GM12891 (cell line): ENCODE data around the gene BTBD9.

Experiments
- DNase-seq: peaks from one replicate; pipeline ENCODE4 v3.0.0; 2011; ENCODE audit warnings: low spot score; ENCODE audit not compliant: insufficient read length
- FAIRE-seq: peaks from 2 replicates; lab custom pipeline; 2011; peaks lifted over from hg19 to GRCh38; lab: Jason Lieb, UNC
- PAX5 ChIP-seq: IDR thresholded peaks from 2 replicates; pipeline ENCODE4 v1.6.1; 2011; ENCODE audit warnings: low read length, moderate library complexity, mild to moderate bottlenecking; ENCODE audit not compliant: insufficient read depth, severe bottlenecking
- POLR2A ChIP-seq: IDR thresholded peaks from 2 replicates; pipeline ENCODE4 v1.6.1; 2011; ENCODE audit warnings: low read depth, low read length, control low read depth
- POLR2AphosphoS5 ChIP-seq: IDR thresholded peaks from 2 replicates; pipeline ENCODE4 v1.6.1; 2011; ENCODE audit warnings: low read depth, low read length, control low read depth
- POU2F2 ChIP-seq: IDR thresholded peaks from 2 replicates; pipeline ENCODE4 v1.6.1; 2011; ENCODE audit warnings: low read depth, mild to moderate bottlenecking, control low read depth, low read length, moderate library complexity
- SPI1 ChIP-seq: IDR thresholded peaks from 2 replicates; pipeline ENCODE4 v1.6.1; 2011; ENCODE audit warnings: low read depth, low read length, control low read depth
- TAF1 ChIP-seq: IDR thresholded peaks from 2 replicates; pipeline ENCODE4 v1.6.1; 2011; ENCODE audit warnings: low read depth, low read length, control low read depth

Gene BTBD9

DNA sequence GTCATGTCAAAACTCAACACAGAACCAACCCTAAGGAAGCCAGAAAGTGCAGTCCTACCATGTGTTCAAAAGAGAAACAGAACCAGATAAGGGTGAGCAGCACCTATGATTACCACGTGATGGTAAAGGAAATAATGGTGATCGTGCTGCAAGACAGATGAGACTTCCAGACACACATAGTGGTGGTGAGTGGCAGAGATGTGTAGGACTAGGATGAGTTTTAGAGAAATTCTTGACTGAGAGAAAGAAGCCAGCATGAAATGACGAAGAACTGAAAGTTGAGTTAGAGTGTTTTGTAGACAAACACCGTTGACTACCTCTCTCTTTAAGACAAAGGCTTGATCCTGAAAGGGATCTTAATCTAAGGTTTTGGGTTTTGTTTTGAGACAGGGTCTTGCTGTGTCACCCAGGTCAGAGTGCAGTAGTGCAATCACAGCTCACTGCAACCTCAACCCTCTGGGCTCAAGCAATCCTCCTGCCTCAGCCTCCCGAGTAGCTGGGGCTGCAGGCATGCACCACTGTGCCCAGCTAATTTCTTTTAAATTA, 10.6 kb upstream of the BTBD9 start:
- FAIRE-seq, result no peak
- TF ChIP-seq PAX5 (no peak), POLR2AphosphoS5 (no peak), SPI1 (no peak), POLR2A (no peak), TAF1 (no peak), POU2F2 (no peak)
- DNase-seq, result no peak

DNA sequence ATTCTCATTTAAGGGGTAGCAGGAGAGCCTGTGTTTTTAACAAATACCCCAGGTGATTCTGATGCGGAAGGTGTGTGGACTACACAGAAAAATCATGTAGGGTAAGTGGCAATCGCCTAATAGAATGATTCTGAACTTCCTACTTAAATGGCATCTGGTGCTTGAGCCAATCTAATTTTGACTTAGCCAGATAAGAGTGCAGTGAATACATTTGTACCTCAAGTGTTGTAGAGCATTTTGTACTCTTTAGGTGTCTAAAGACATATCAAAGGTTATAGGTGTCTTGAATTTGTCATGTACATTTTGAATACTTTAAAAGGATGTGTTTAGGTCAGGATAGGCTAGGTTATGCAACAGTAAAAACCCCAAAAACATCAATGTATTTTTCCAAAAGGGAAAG, 10.0 kb upstream of the BTBD9 start:
- no peak for TF ChIP-seq PAX5
- no peak for TF ChIP-seq SPI1
- TF ChIP-seq POU2F2, result no peak
- no peak for TF ChIP-seq POLR2AphosphoS5
- no peak for TF ChIP-seq TAF1
- TF ChIP-seq POLR2A, result no peak
- FAIRE-seq (no peak), DNase-seq (no peak)

DNA sequence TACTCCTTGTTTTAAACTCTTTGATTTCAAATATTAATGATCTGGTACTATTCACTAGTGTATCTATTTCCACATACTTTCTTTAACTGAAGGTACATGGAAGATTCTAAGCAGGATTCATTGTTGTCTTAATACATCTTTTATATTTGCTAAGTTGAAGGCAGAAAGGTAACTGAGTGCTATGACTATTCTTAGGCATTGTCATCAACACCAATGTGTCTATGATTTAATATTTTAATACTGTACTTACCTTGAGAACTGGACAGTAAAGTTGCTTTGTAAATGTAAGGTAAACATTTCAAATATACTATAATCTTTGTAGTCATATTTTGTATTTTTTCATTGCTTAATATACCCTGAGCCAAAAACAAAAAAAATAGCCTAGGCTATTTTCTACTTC, 8.9 kb upstream of the BTBD9 start:
- no peak for TF ChIP-seq SPI1
- TF ChIP-seq POLR2A, result no peak
- TF ChIP-seq POLR2AphosphoS5, result no peak
- TF ChIP-seq PAX5, result no peak
- TF ChIP-seq TAF1, result no peak
- DNase-seq, result no peak
- FAIRE-seq, result no peak

DNA sequence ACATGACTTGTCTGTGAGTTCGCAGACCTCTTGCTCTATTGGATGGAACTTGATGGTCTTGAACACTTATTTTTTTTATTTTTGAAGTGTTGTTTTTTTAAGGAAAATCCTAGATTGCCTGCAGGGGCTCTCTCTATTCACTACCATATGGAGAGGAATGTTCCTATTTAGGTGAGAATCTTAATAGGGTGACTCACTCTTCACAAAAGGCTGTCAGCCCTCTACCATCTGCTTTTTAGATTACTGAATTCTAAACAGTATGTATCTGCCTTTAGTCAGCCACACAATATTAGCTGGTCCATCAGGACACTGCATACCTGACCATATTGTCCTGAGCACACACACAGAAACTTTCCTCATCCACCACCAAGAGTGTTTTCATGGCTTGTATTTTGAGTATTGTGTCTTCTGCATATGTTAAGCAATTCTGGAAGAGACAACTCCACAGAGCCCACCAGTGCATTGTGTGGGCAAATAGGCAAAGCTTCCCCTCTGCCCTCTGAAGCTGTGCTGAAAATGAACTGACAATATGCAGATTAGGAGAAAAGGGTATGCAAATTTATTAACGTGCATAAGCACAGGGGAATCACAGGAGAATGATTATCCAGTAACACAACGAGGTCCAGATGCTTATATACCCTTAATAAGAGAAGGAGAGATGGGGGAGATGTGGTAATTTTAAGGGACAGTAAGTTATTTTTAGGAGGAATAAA, 6.6 kb upstream of the BTBD9 start:
- peak; percentile 50 for FAIRE-seq
- DNase-seq, result no peak
- TF ChIP-seq POLR2A (no peak), POLR2AphosphoS5 (no peak), POU2F2 (no peak), TAF1 (no peak), PAX5 (no peak), SPI1 (no peak)

DNA sequence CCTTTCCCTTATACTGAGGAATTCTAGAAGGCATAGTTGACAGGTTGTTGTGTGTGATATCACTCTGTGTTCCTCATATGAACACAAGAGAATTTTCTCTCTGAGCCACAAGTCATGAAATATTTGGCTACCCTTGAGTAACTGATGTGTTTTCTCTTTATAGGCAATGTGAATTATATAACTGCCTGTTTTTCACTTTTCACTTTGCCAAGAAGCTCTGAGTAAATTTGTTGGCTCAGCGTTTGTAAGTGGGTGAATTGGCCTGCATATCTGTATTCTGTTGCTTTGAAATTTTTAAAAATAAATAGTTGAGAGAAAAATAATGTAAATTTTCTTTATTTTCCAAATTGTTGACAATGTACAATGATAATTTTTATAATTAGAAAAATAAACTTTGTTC, 5.2 kb upstream of the BTBD9 start:
- no peak for FAIRE-seq
- DNase-seq, result no peak
- no peak for TF ChIP-seq TAF1
- TF ChIP-seq SPI1, result no peak
- TF ChIP-seq PAX5, result no peak
- TF ChIP-seq POU2F2, result no peak
- TF ChIP-seq POLR2AphosphoS5, result no peak
- TF ChIP-seq POLR2A, result no peak

DNA sequence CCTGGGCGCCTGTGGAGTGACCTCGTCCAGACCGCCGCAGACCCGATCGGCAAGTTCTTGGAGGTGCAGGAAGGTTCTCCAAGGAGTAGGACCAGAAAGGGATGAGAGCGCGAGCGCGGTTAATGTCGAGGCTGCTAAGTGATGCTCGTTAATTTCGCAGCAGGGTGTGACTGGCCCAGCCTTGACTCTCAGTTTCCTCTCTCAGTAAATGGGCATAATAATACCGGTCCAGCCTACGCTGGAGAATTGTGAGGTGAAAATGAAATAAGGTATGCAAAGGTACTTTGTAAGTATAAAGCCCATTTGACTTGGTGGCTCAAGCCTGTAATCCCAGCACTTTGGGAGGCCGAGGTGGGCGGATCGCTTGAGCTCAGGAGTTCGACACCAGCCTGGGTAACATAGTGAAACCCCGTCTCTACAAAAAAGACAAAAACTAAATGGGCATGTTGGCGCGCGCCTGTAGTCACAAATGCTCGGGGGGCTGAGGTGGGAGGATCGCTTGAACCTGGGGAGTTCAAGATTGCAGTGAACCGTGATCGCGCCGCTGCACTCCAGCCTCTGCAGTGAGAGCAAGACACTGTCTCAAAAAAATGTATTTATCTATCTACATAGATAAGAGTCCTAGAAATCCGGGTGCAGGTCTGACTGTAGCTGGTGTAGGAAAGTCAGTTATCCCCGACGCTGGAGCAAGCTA, 634 bp upstream of the BTBD9 start:
- FAIRE-seq, result no peak
- no peak for TF ChIP-seq POLR2A
- no peak for TF ChIP-seq POU2F2
- no peak for TF ChIP-seq TAF1
- no peak for DNase-seq

DNA sequence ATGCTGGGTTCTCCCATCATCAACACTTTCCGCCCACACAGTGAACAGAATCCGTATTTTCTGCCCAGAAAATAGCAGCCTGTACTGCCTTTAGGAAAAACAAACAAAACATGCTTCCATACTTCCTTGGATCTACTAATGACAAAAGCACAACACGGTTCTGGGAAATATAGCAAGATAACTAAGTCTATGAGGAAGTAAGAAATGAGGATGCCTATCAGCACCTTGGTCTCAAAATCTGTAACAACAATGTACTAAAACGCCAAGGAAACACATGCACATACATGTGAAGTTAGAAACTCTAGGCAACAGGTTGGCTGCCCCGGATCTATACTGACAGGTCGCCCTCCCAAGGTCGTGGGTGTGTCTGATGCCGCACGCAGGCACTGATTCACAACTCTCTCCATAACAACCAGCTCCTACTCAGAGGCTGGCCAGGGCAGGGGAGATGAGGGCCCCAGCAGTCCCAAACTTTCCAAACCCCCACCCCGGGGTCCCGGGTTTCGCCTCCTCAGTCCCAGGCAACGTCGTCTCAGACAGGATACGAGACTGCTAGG, 710 bp downstream of the BTBD9 start:
- DNase-seq (peak; percentile 10), FAIRE-seq (no peak)
- TF ChIP-seq PAX5 (no peak), POLR2A (no peak), POLR2AphosphoS5 (no peak), TAF1 (no peak), POU2F2 (0 out of 2 replicates have a peak, but pooled peaks have one; percentile 16), SPI1 (no peak)

DNA sequence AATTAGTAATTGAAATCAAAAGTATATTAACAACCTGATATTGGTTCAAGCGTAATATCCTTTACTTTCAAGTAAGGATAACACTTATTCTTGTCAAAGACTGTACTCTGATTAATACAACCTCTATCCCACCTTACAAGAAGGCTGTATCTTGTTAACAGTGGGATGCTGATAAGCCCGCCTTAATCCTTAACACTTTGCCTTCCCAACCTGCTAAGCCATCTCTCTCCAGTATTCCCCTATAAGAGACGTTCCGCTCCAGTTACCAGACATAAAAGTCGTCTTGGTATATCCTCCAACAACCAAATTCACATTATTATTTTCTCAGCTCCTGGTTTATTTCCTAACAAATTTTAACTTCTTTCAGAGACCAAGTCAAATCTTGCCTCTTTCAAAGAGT, 2.0 kb downstream of the BTBD9 start:
- FAIRE-seq (no peak), DNase-seq (no peak)
- TF ChIP-seq PAX5 (no peak), POLR2A (no peak), SPI1 (no peak), TAF1 (no peak), POLR2AphosphoS5 (no peak), POU2F2 (no peak)

DNA sequence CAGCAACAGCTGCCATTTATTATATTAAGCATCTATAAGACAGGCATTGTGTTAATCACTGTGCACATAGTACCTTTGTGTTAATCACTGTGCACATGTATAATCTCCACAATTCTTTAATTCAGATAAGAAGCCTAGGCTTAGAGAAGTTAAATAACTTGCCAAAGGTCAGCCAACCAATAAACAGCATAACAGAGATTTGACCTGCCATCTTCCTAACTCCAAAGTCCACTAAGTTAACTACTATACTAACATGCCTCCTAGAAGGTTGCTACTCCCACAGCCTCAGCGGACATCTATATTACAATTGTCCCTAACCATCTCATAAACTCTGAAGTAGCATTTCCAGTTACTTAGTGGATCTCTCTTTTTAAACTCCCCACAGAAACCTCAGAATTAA, 3.7 kb downstream of the BTBD9 start:
- FAIRE-seq, result no peak
- DNase-seq, result no peak
- TF ChIP-seq TAF1 (no peak), PAX5 (no peak), SPI1 (no peak), POLR2A (no peak), POLR2AphosphoS5 (no peak), POU2F2 (no peak)
